ENCODE measurements around the gene LRRC75A. TPM values are rescaled to one million over a fixed set of nuclear protein-coding genes. Genes with fewer than 3 reads are reported as not detected.

Gene LRRC75A
- total RNA-seq, 1 experiment from 2014 or later = 22.9 TPM

GRCh38 chr17:16415031-16415924, 76.7 kb downstream of the LRRC75A start, which contains the start of gene TRPV2:
Gene TRPV2 (plus strand): TSS chr17:16415571. CDS start chr17:16417669, 2,098 bp downstream.
- H3K27ac Mint-ChIP-seq = no peak within 1 kb of the TSS
- no peaks in the 10 kb centered on the region; the same call in 1 of the 2 replicates for H3K27me3 Mint-ChIP-seq (ENCODE audit: low read depth)
- H3K36me3 Mint-ChIP-seq = no peaks in the 10 kb centered on the region
- ATAC-seq (peak; percentile 87), DNase-seq (ENCODE audit: low spot score) (peak; percentile 62)
- ChIA-PET CTCF (interaction anchor here (0.5 to 6.4 kb wide), 33 partner anchors 8 to 129 kb away, joined by 3 to 96 read pairs (median 4); partner anchors contain the start of genes CENPV and UBB), POLR2A (interaction anchor here (0.6 to 1.6 kb wide), 4 partner anchors 14 to 35 kb away, joined by 3 to 8 read pairs (median 4); partner anchors contain the start of gene UBB)
- no peaks in the 10 kb centered on the region for H3K9me3 Mint-ChIP-seq
- TF ChIP-seq FOXK1 (CRISPR knock-in tag; IDR thresholded peaks at IDR 0.05) (no peak), SMAD4 (CRISPR knock-in tag; IDR thresholded peaks at IDR 0.05) (no peak), ZNF396 (CRISPR knock-in tag; IDR thresholded peaks at IDR 0.05; ENCODE audit: borderline replicate concordance) (no peak), FOXP4 (CRISPR knock-in tag; IDR thresholded peaks at IDR 0.05) (no peak), MLX (CRISPR knock-in tag; IDR thresholded peaks at IDR 0.05) (no peak), CTCF (IDR thresholded peaks at IDR 0.05) (peak; percentile 23; the same call in 1 of the 2 replicates), STAT6 (CRISPR knock-in tag; conservative IDR thresholded peaks at IDR 0.05; ENCODE audit: low read depth) (no peak), ZNF512 (CRISPR knock-in tag; IDR thresholded peaks at IDR 0.05; ENCODE audit: borderline replicate concordance) (no peak), ZNF416 (CRISPR knock-in tag; IDR thresholded peaks at IDR 0.05) (no peak)
- H3K4me1 Mint-ChIP-seq = peaks cover 27% of the 10 kb centered on the region
- H3K4me3 Mint-ChIP-seq = no peak within 1 kb of the TSS; the same call in 1 of the 2 replicates

- peak; percentile 60 for DNase-seq (ENCODE audit: low spot score)
- CTCF ChIA-PET = interaction anchor here (1.3 to 3.0 kb wide), 7 partner anchors 8 to 114 kb away, joined by 3 to 21 read pairs (median 9); partner anchors contain the start of gene TRPV2
- H3K4me1 Mint-ChIP-seq = peaks cover 11% of the 10 kb centered on the region
- peak overlapping the region; percentile 51 for H3K4me3 Mint-ChIP-seq
- ATAC-seq = peak; percentile 50
- H3K27me3 Mint-ChIP-seq (ENCODE audit: low read depth) = peaks cover 6% of the 10 kb centered on the region; the same call in 1 of the 2 replicates
- H3K36me3 Mint-ChIP-seq = no peaks in the 10 kb centered on the region
- peak overlapping the region; percentile 91 for H3K27ac Mint-ChIP-seq
- TF ChIP-seq HMGXB4 (CRISPR knock-in tag; IDR thresholded peaks at IDR 0.05) = no peak
- TF ChIP-seq RORB (CRISPR knock-in tag; IDR thresholded peaks at IDR 0.05) = no peak
- TF ChIP-seq TEAD4 (CRISPR knock-in tag; IDR thresholded peaks at IDR 0.05) = no peak
- no peak for TF ChIP-seq E2F1 (CRISPR knock-in tag; IDR thresholded peaks at IDR 0.05)
- no peak for TF ChIP-seq CTCF (IDR thresholded peaks at IDR 0.05)
- TF ChIP-seq FOXJ3 (CRISPR knock-in tag; IDR thresholded peaks at IDR 0.05; ENCODE audit: borderline replicate concordance) = no peak
- TF ChIP-seq ZNF423 (CRISPR knock-in tag; IDR thresholded peaks at IDR 0.05) = 0 out of 2 replicates have a peak, but pooled peaks have one; percentile 5
- POLR2A ChIA-PET = interaction anchor here (1.5 to 2.6 kb wide), 4 partner anchors 27 to 55 kb away, joined by 6 to 12 read pairs (median 10); partner anchors contain the start of genes CENPV and UBB
- H3K9me3 Mint-ChIP-seq = no peaks in the 10 kb centered on the region
Measured at GRCh38 chr17:16407911-16408588, 83.9 kb downstream of the LRRC75A start.
